Progenitor cell of endocrine pancreas (in vitro differentiated cells): Measurements from ENCODE around the gene RADX. TPM values are rescaled to one million over a fixed set of nuclear protein-coding genes. Genes with fewer than 3 reads are reported as not detected.

Experiments
- DNase-seq: peaks from one replicate; pipeline ENCODE4 v3.0.0; 2021; ENCODE audit warnings: low spot score; ENCODE audit not compliant: unreplicated experiment
- H3K27ac Mint-ChIP-seq: 2 replicates; pipeline ENCODE4 v1.8.0; 2021; ENCODE audit warnings: mild to moderate bottlenecking, moderate library complexity, mixed read lengths
- H3K27me3 Mint-ChIP-seq: 2 replicates; pipeline ENCODE4 v1.8.0; 2021; ENCODE audit warnings: mixed read lengths
- H3K36me3 Mint-ChIP-seq: 2 replicates; pipeline ENCODE4 v1.8.0; 2022; ENCODE audit warnings: mixed read lengths; ENCODE audit not compliant: insufficient read depth
- H3K4me1 Mint-ChIP-seq: 2 replicates; pipeline ENCODE4 v1.8.0; 2021; ENCODE audit warnings: low read depth, mixed read lengths
- H3K4me3 Mint-ChIP-seq: 2 replicates; pipeline ENCODE4 v1.8.0; 2021; ENCODE audit warnings: low read depth, mild to moderate bottlenecking, moderate library complexity, mixed read lengths
- H3K9me3 Mint-ChIP-seq: 2 replicates; pipeline ENCODE4 v1.8.0; 2021; ENCODE audit warnings: low read depth, mixed read lengths
- CTCF ChIP-seq: fragments of 200-600 bp; sonication (generic); IDR thresholded peaks from one replicate; pipeline ENCODE4 v1.5.0; 2021; ENCODE audit warnings: antibody characterized with exemption, mild to moderate bottlenecking; ENCODE audit not compliant: unreplicated experiment
- total RNA-seq: library from RNA; stranded (reverse); gene quantifications from 2 replicates; pipeline ENCODE4 v1.2.1, GENCODE V29; 2021

The RADX gene
- total RNA-seq, 1 donor from 2014 or later, result 10.0 TPM

GRCh38 chrX:106716004-106716403 is 104.2 kb downstream of the RADX start:
- no peak for TF ChIP-seq CTCF
- peak overlapping the region; percentile 80 for H3K27ac Mint-ChIP-seq
- DNase-seq, result no peak
- peaks cover 17% of the 10 kb centered on the region for H3K9me3 Mint-ChIP-seq
- H3K36me3 Mint-ChIP-seq, result peaks cover 5% of the 10 kb centered on the region
- H3K4me3 Mint-ChIP-seq, result no peak overlapping the region
- H3K4me1 Mint-ChIP-seq, result peaks cover 26% of the 10 kb centered on the region
- no peaks in the 10 kb centered on the region for H3K27me3 Mint-ChIP-seq

DNA sequence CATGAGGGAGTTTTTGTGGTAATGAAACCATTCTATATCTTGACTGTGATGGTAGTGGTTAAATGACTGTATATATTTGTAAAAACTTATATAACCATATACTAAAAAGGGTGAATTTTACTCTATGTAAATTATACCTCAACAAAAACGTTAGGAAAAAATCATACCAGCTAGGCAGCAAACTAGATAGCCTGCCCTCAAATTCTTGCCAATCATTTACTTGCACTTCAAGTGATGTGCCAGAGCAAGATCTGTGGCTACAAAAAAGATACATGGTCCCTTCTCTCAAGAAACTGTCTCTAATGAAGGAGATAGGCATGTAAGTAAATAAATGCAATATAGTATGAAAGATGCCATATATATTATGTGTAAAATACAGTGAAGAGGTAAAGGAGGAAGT is 104.7 kb downstream of the RADX start:
- Mint-ChIP-seq H3K4me3 (no peak overlapping the region), H3K27ac (peak overlapping the region; percentile 80), H3K27me3 (no peaks in the 10 kb centered on the region), H3K36me3 (peaks cover 5% of the 10 kb centered on the region), H3K4me1 (peaks cover 26% of the 10 kb centered on the region), H3K9me3 (peaks cover 16% of the 10 kb centered on the region)
- TF ChIP-seq CTCF, result no peak
- no peak for DNase-seq

DNA sequence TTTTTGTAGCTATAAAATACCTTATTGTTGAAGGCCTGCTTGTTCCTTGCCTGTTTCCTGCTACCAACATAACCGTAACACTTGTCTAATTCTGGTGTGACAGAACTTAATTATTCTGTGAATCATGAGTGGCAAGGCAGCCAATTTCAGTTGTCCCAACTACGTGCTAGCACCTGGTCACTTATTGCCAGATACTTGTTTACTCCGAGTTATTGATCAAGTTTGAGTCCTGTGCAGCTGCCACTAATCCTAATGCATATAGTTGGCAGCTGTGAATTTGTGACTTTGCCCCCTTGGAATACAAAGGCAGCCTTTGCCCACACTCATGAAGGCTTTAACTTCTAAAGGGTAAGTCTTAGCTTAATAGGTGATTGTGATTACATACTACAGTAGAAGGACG is 106.9 kb downstream of the RADX start:
- H3K4me3 Mint-ChIP-seq, result peak overlapping the region; percentile 12
- no peak for TF ChIP-seq CTCF
- peaks cover 26% of the 10 kb centered on the region for H3K4me1 Mint-ChIP-seq
- no peak for DNase-seq
- peaks cover 4% of the 10 kb centered on the region for H3K36me3 Mint-ChIP-seq
- H3K27ac Mint-ChIP-seq, result peak overlapping the region; percentile 88
- H3K9me3 Mint-ChIP-seq, result peaks cover 23% of the 10 kb centered on the region
- no peaks in the 10 kb centered on the region for H3K27me3 Mint-ChIP-seq

GRCh38 chrX:106725931-106726330 is 114.2 kb downstream of the RADX start:
- peaks cover 7% of the 10 kb centered on the region for H3K4me1 Mint-ChIP-seq
- H3K27ac Mint-ChIP-seq, result peak overlapping the region; percentile 91
- H3K27me3 Mint-ChIP-seq, result no peaks in the 10 kb centered on the region
- peaks cover 14% of the 10 kb centered on the region for H3K9me3 Mint-ChIP-seq
- DNase-seq, result no peak
- TF ChIP-seq CTCF, result peak; percentile 13
- H3K36me3 Mint-ChIP-seq, result no peaks in the 10 kb centered on the region
- H3K4me3 Mint-ChIP-seq, result peak overlapping the region; percentile 78

DNA sequence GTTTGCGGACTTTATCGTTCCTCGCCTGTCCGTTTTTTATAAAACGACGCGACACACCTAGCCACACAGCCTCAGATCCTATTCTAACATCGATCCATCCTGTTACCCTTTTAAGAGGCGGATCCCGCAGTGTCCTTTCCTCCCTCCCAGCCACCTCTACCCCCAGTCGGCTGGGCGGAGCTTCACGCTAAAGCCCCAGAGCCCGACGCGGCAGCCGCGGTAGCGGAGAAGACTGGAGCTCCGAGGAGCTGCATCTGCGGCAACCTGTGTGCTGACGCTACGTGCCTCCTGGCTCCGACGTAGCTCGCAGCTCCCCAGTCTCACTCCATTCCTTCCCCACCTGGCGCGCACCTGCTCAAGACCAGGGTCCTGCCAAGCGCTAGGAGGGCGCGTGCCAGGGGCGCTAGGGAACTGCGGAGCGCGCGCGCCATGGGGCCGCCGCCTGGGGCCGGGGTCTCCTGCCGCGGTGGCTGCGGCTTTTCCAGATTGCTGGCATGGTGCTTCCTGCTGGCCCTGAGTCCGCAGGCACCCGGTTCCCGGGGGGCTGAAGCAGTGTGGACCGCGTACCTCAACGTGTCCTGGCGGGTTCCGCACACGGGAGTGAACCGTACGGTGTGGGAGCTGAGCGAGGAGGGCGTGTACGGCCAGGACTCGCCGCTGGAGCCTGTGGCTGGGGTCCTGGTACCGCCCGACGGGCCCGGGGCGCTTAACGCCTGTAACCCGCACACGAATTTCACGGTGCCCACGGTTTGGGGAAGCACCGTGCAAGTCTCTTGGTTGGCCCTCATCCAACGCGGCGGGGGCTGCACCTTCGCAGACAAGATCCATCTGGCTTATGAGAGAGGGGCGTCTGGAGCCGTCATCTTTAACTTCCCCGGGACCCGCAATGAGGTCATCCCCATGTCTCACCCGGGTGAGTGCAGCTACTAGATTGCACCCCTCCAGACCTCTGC is 115.0 kb downstream of the RADX start, which contains the start of gene RNF128:
RNF128 (plus strand) TSS at position 217 of the 953 bp plus-strand sequence; CDS start at position 430, 213 bp downstream.
- H3K27me3 Mint-ChIP-seq, result no peaks in the 10 kb centered on the region
- H3K27ac Mint-ChIP-seq, result peak within 1 kb of the TSS; percentile 91
- peaks cover 10% of the 10 kb centered on the region for H3K4me1 Mint-ChIP-seq
- peaks cover 11% of the 10 kb centered on the region for H3K9me3 Mint-ChIP-seq
- TF ChIP-seq CTCF, result no peak
- H3K36me3 Mint-ChIP-seq, result no peaks in the 10 kb centered on the region
- peak; percentile 44 for DNase-seq
- peak within 1 kb of the TSS; percentile 78 for H3K4me3 Mint-ChIP-seq
